GM18498 (cell line): ENCODE measurements around the gene CST3.

ENCODE experiments used
- ATAC-seq: cut with Tn5 transposase; IDR thresholded peaks from one replicate; pipeline ENCODE4 v1.9.1; 2021; ENCODE audit warnings: mild to moderate bottlenecking, moderate library complexity; ENCODE audit not compliant: unreplicated experiment

CST3 gene

DNA sequence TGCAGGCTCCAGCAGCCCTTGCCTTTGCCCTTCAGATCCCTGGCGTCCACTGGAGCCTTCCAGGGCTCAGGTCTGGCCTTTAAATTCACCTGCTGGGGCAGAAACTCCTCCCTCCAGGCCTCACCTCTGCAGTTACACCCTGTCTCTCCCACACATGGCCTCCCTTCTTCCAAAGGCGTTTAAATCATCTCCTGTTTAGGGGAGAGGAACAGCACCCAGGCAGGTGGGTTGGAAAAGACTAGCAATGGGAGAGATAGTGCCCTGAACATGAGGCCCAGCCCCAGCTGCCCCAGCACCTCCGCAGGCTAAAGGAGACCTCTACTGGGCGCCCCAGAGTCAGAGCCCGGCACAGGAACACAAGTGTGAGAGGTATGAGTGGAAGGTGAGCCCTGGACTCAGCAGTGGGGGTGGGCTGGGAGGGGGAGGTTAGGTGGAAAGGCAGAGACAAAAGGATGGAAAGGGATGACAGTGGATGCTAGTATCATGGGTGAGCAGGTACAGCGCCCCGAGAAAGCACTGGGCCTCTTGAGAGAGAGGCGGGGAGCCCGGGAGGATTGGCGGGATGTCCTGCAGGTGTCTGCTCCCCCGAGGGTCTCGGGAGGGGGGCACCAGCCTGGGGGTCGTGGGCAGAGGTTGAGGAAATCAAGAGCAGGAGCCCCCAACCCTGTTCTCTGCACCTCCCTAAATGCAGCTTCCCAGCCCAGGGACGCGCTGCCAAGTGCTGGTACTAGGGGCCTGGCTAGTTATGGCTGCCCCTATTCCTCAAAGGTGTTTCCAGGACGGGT is 31.7 kb downstream of the CST3 start, which contains the start of gene CST9:
Gene CST9 (minus strand): TSS at position 51 of the 785 bp plus-strand sequence. CDS start 53 bp downstream, outside the sequence.
- ATAC-seq = no peak

DNA sequence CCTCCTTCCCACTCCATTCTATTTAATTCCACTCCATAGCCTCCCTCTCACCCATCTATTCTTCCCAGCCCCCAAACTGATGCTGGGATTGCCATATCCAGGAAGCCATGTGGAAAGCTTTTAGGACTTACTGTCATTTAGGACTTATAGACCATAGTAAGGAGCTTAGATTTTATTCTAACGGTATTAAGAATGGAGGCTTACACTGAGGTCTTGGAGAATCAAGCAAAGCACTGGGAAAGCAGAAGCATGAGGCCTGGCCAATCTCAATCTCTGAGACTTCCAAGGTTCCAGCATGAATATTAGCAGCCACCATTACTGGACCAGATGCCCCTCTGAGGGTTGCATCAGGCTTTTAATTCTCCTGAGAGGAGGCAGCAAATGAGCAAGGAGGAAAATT is 33.4 kb downstream of the CST3 start:
- no peak for ATAC-seq

DNA sequence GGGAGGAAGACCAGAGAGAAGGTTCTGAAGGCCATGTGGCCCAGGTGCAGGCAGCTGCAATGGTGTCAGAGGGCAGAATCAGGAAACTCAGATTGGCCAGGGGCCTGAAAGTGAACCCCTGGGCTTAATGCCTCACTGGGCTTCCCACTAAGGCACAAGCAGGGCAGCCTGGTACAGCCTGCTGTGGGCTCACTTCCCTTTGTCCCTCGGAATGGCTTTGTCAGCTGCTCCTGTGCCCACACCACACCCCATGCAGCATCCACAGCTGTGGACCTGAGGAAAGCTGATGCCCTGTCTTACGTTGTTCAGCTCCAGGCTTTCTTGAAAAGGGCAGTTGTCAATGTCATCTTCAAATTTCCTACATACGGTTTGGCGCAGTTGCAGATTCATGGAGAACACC is 34.4 kb downstream of the CST3 start:
- no peak for ATAC-seq

DNA sequence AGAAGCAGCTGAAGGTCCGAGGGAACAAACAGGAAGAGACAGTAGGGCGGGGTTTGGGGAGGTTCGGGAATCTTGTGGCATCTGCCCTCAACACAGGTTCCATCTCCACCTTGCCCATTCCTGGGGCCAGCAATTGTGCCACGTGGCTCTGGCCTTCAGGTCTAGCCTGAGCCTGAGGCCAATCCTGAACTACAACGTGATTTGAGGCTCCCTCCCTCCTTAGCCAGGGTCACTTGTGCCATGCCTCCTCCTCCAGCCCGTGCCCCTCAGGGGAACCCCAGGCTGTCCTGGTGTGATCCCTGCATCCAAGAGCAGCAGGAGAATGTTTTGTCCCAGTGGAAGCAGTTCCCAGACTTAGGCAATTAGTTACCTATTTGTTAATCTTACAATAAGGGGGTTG is 35.1 kb downstream of the CST3 start:
- ATAC-seq = no peak

DNA sequence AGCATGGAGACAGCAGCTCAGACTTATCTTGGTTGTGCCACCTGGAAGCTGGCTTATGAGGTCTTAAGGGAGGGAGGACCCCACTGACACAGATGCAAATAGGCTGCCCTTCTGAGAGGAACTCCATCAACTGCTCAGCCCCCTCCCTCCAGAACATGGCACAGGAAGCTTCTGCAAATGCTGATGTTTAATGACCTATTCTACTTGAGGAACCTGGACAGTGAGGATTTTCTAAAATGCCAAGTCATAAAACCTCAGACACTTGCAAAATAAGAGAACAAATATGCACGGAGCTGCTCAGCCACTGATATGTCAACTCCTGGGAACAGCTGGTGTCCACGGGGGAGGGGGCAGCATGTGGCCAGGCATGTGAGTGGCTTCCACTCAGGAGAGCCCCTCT is 35.5 kb downstream of the CST3 start:
- no peak for ATAC-seq

DNA sequence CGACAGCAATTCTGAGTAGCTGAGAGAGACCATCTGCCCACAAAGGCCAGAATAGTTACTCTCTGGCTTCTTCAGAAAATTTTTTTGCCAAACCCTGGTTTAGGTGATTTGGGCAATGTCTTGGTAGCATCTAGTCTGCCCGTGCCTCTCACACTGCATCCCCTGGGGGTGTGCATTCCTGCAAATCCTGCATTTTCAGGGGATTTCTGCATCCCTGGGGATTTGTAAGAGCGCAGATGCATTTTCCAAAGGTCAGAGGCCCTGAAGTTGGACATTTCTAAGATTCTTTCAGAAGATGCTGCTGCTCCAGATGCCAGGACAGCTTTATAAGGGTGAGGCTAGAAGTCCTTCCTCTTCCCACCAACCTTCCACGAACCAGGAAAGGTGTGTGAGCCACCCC is 36.0 kb downstream of the CST3 start:
- ATAC-seq = no peak

DNA sequence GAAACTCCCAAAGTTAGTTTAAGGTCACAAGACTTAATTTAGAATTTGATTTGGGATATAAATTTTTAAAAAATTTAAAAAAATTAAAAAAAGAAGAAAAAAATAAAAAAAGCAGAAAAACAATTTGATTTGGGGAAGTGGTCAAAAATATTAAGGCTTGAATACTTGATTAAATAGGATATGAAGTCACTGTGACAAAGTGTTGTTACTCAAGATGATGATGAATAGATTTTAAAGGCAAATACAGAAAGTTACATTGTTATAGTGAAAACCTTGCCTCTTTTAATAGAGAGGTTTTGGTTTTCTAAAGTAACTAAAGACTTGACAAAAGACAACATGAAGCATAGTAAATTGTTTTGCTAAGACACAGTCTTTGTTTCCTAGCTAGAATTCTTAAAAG is 39.3 kb downstream of the CST3 start:
- ATAC-seq = no peak

DNA sequence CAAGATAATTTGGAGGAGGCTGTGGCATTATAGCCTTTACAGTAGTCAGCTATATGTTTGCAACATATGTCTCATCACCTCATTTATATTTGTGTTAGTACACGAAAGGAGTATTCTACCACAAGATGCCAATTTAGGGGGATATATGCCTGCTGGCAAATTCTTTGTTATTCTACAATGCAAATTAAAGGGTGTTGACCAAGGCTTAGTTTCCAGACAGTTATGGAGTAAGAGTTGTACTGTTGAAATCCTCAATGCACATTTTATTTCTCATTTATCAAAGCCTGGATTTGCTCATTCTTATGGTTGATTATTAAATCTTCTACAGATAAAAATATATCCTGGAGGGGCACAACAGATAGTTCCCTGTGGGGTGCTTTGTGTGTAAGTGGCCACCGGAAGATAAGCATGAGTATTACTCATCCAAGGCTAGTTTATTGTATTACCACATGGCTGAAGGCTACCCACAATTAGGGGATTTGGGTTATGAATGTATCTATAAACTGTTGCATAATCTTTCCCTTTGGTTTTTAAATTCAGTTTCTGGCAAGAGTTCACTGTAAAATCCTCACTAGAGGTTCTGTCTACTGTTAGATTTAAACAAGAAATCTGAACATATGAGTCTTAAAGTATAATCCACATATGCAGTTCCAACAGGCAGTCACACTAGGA is 41.0 kb downstream of the CST3 start:
- ATAC-seq = no peak

DNA sequence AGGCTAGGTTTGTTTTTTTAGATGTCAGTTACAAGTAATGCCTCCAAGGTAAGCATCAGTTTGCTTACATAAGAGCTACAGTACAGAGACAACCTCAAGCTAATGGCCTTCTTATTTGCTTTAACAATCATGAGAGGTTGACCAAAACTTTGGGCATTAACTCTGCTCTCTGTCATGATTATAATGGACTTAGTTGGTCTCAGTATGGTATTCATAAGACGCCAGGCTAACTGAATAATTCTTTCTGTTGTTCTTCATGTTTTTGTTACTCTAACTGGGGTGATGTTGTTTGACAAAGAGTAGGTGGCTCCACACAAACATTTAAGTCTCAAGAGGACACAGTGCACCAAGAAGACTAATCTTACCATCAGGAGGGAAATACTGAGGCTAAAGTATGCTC is 41.8 kb downstream of the CST3 start:
- no peak for ATAC-seq

DNA sequence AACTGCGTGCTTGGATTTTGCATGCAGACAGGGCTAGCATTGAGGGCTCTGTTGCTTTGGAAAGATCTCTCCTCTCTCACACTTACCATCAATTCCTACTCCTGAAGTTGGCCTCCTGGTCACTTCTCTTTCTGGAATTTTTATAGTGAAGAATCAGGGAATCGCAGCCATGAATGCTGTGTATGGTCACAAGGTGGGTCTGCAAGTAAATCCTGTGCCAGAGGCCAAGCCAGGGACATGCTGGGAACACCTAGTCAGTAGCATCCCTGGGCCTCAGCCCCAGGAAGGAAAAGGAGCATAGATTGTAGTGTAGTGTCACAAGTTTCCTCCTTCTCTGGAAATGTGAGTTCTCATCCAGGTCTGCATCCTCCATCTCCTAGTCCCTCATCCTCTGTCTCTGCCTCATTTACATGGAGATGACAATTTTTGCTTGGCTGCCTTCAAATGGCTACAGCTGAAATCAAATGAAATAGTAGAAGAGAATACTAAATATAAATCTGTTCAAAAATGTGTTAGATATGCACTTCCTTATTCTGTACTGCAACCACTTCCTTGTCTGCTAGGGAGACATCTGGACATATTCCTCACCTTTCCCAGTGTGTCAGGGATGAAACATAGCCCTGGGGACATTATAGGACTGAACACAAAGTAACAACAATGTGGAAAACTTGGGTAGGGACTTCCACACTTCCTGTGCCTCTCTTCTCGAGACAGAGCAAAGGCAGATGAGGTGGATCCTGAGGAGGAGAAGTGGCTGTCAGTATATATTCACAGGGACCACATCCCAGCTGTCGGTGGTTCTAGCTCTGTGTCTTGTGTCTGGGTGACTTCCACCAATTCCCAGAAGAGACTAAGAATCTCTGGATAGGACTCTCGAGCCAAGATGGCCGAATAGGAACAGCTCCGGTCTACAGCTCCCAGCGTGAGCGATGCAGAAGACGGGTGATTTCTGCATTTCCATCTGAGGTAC is 49.0 kb downstream of the CST3 start:
- ATAC-seq = no peak

DNA sequence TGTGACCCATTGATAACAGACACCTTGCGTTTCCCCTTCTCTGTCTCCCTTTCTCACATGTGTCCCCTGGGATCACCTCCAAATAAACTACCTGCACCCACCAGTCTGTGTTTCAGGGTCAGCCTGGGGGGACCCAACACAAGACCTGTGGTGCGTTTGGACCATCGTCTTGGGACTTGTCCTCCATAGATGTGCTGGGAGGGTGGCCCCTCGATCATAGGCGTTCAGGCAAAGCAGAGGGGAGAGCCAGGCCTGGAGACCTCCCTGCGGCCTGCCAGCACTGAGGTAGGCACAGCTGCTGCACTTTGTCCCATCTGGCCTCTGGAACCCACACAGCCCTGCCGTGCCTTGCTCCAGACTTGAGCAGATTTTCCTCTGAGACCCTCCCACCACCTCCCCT is 50.1 kb downstream of the CST3 start:
- no peak for ATAC-seq

DNA sequence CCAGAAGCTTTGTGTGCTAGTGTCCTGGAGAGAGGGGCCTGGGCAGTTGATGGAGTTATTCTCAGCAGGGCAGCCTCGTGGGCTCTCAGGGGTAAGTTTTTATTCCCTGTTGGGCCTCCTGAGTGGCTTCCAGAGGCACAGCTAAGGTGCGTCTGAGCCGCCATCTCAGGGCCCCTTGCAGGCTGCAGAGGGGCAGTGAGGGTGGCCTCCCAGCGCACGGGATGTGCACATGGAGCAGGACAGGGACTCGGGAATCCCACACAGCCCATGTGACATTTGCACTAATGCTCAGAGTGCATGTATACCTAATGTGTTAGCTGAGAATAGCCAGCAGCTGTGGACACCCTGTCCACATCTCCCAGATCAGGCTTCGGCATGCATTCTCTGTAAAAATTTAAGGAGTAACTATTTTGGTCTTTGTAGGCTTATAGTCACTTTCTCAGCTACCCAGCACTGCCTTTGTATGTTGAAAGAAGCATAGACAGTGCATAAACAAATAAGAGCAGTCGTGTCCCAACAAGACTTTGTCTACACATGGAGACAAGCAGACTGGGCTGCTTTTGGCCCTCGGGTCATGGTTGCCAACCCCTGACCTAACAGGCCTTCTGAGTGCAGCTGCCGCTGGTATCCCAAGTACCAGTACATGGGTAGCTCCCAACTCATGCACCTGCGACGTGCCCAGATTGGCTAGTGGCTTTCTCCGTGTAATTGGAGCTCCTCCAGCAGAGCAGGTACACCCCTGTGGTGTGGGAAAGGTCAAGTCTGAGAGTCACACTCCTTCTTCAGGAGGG is 50.8 kb downstream of the CST3 start:
- ATAC-seq = no peak

DNA sequence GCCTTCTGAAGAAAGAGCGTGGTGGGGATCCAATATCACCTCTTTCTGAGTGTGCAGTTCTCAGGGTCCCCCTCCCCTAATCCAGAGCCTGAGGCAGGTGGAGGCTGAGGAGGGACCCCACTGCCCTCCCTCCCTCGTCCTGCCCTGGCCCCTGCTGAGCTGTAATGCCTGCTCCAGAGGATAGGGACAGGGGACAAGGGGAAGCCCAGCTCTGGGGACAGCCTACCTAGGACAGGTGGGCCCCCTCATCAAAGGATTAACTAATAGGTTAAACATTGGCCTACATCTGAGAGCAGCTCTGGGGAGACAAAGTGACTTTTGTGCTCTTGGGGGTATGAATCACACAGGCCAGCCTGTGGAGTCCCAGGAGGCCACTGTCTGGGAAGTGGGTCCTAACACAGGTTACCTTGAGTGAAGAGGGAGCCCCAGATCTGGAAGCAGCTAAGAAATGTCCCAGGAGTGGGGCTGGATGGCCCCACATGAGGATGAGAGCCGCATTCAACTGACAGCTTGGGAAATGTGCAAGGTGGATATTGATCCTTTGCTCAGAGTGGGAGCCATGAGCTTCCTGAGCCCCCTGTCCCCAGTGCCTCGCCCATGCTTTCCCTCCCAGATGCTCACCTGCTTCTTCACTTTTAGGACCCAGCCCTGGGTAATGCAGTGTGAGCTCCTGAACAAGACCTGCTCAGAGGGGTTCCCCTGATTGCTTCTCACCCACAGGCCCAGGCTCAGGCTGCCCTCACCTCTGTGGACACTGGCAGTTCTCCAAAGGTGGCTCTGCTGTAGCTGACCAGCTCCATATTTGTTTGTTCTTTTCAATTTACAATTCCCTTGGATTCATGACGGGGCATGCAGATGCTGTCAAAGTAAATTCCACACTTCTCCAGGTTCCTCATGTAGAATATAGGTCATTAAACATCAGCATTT is 51.7 kb downstream of the CST3 start:
- no peak for ATAC-seq

DNA sequence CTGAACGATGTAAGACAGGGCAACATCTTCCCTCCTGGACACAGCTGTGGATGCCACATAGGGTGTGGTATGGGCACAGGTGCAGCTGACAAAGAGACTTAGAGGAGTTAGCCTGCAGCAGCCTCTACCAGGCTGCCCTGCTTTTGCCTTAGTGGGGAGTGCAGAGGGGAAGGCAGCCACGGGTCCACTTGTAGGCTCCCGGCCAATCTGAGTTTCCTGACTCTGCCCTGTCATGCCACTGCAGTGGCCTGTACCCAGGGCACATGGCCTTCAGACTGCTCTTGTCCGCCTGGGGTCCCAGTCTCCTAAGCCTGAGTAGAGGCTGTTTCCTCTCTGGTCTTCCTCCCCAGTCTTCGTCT is 52.3 kb downstream of the CST3 start:
- ATAC-seq = no peak

DNA sequence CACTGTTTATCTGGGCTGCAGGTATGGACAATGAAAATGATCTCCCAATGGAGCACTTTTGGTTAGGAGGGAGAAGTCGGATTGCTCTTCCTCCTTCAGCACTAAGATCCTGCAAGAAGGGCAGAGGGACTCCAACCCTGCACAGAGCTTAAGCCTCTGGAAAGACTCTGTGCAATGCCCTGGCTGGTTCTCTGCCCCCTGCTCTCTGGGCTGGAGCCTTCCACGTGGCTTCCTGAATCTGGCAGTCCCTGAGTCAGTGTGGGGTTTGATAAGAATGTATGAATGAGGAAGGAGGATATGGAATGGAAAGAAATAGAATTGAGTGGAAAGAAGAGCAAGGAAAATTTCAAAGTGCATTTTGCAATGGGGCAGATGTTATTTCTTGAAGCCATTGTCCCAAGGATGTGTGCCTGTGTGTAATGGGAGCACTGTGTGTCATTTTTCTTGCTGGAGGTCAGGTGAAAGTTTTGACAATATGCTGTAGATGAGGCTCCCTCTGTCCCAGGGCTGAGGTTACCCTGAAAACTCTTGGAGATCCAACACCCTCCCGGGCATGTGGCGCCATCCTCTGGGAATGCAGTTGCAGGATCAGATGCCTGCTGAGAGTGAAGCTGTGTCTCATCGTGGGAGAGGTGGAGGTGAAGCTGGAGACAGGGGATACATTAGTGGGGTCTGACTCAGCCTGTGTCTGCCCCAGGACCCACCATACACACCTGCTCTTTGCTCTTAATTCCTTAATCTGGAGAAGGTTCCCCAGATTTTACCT is 53.1 kb downstream of the CST3 start:
- ATAC-seq = no peak
